H1 (cell line): ENCODE results near the gene RAB30. TPM values are rescaled to one million over a fixed set of nuclear protein-coding genes. Genes with fewer than 3 reads are reported as not detected.

Experiments used
- CTCF ChIA-PET: fragments of 300-600 bp; sonication (Branson Sonifier 250); formaldehyde crosslinking; loops from one replicate; lab custom pipeline; 2021; ENCODE audit not compliant: partially characterized antibody; lab: Charles Lee
- POLR2A ChIA-PET: fragments of 300-600 bp; sonication (Branson Sonifier 250); formaldehyde crosslinking; loops from one replicate; lab custom pipeline; 2021; ENCODE audit warnings: inconsistent platforms; ENCODE audit not compliant: partially characterized antibody; lab: Charles Lee
- DNase-seq, 2 experiments: peaks; one replicate each; pipeline versions ENCODE4 v3.0.0 to v3.0.0-alpha.2; 2010 to 2022; ENCODE audit warnings: low spot score in 2 of 2, low read depth in 1 of 2, mixed read lengths in 1 of 2
- FAIRE-seq: peaks from 2 replicates; lab custom pipeline; 2011; peaks lifted over from hg19 to GRCh38; lab: Jason Lieb, UNC
- H2AFZ ChIP-seq: 2 replicates; pipeline ENCODE4 v1.8.1; 2012; ENCODE audit warnings: low read length, inconsistent platforms
- H2AK5ac ChIP-seq: 2 replicates; pipeline ENCODE4 v1.6.1; 2013; ENCODE audit warnings: low read depth, low read length
- H2BK120ac ChIP-seq: replicated peaks from 2 replicates; pipeline ENCODE3; 2013; ENCODE audit warnings: low read depth, low read length, inconsistent platforms
- H2BK12ac ChIP-seq: 2 replicates; pipeline ENCODE4 v1.6.1; 2013; ENCODE audit warnings: low read depth, low read length
- H2BK15ac ChIP-seq: 2 replicates; pipeline ENCODE4 v1.6.1; 2013; ENCODE audit warnings: low read length
- H2BK20ac ChIP-seq: 2 replicates; pipeline ENCODE4 v1.6.1; 2013; ENCODE audit warnings: low read length
- H2BK5ac ChIP-seq: 2 replicates; pipeline ENCODE4 v1.6.1; 2013; ENCODE audit warnings: low read depth, low read length
- H3K14ac ChIP-seq: 2 replicates; pipeline ENCODE4 v1.6.1; 2013; ENCODE audit warnings: inconsistent platforms; ENCODE audit not compliant: insufficient read length
- H3K18ac ChIP-seq: 2 replicates; pipeline ENCODE4 v1.6.1; 2013; ENCODE audit warnings: low read length; ENCODE audit errors: extremely low read depth
- H3K23ac ChIP-seq: 2 replicates; pipeline ENCODE4 v1.6.1; 2013; ENCODE audit warnings: inconsistent platforms; ENCODE audit not compliant: insufficient read length
- H3K23me2 ChIP-seq: 2 replicates; pipeline ENCODE4 v1.6.1; 2013; ENCODE audit warnings: low read depth, low read length
- H3K27ac ChIP-seq: 2 replicates; pipeline ENCODE4 v1.6.1; 2011; ENCODE audit warnings: low read depth, low read length, inconsistent platforms
- H3K27me3 ChIP-seq, 4 experiments: replicated peaks in 1 of 4; 1 replicate in 1 of 4; 2 replicates in 3 of 4; pipeline versions ENCODE4 v1.6.1 to v1.8.1; 2011 to 2013; ENCODE audit warnings: low read length in 3 of 4, mild to moderate bottlenecking in 3 of 4, inconsistent platforms in 2 of 4, mixed read lengths in 2 of 4, moderate library complexity in 1 of 4; ENCODE audit not compliant: control insufficient read depth in 3 of 4, insufficient read depth in 3 of 4; ENCODE audit errors: extremely low read depth in 1 of 4
- H3K36me3 ChIP-seq, 4 experiments: 2 replicates each; pipeline versions ENCODE4 v1.6.1 to v1.8.1; 2011 to 2013; ENCODE audit warnings: mild to moderate bottlenecking in 4 of 4, low read length in 3 of 4, moderate library complexity in 2 of 4, control low read depth in 1 of 4, inconsistent platforms in 1 of 4; ENCODE audit not compliant: insufficient read depth in 4 of 4, control insufficient read depth in 2 of 4
- H3K4ac ChIP-seq: replicated peaks from 2 replicates; pipeline ENCODE3; 2013; ENCODE audit warnings: low read length, low read depth, mixed read lengths, inconsistent platforms; ENCODE audit not compliant: insufficient read length
- H3K4me1 ChIP-seq, 4 experiments: replicated peaks in 1 of 4; 1 replicate in 1 of 4; 2 replicates in 3 of 4; pipeline versions ENCODE4 v1.6.1 to v1.8.1; 2011 to 2013; ENCODE audit warnings: low read length in 3 of 4, inconsistent platforms in 2 of 4, mixed read lengths in 1 of 4; ENCODE audit not compliant: insufficient read depth in 4 of 4, control insufficient read depth in 3 of 4
- H3K4me2 ChIP-seq, 2 experiments: 2 replicates each; pipeline versions ENCODE4 v1.6.1 to v1.8.1; 2011 to 2013; ENCODE audit warnings: low read depth in 2 of 2, low read length in 2 of 2, control low read depth in 1 of 2, inconsistent platforms in 1 of 2, mild to moderate bottlenecking in 1 of 2; ENCODE audit not compliant: insufficient read depth in 1 of 2
- H3K4me3 ChIP-seq, 4 experiments: fragments of 200-600, 300-600 bp in 1 of 4; sonication (generic), shearing (Covaris generic), sonication (Bioruptor Twin) in 1 of 4; 2 replicates each; pipeline versions ENCODE4 v1.5.1 to v1.8.1; 2011 to 2016; ENCODE audit warnings: low read length in 4 of 4, low read depth in 3 of 4, control low read depth in 2 of 4, inconsistent platforms in 2 of 4, mild to moderate bottlenecking in 2 of 4, mixed read lengths in 1 of 4, moderate library complexity in 1 of 4; ENCODE audit not compliant: insufficient read depth in 2 of 4; ENCODE audit errors: extremely low read depth in 1 of 4
- H3K56ac ChIP-seq: replicated peaks from 2 replicates; pipeline ENCODE3; 2013; ENCODE audit warnings: low read depth, mild to moderate bottlenecking, mixed read lengths, low read length, inconsistent platforms; ENCODE audit not compliant: insufficient read length
- H3K79me1 ChIP-seq: 2 replicates; pipeline ENCODE4 v1.6.1; 2013; ENCODE audit warnings: low read depth, low read length, control low read depth
- H3K79me2 ChIP-seq, 2 experiments: 2 replicates each; pipeline versions ENCODE4 v1.6.1 to v1.8.1; 2012 to 2013; ENCODE audit warnings: low read length in 2 of 2, mild to moderate bottlenecking in 2 of 2, inconsistent platforms in 1 of 2; ENCODE audit not compliant: insufficient read depth in 2 of 2, control insufficient read depth in 1 of 2
- H3K9ac ChIP-seq, 4 experiments: replicated peaks in 1 of 4; 1 replicate in 1 of 4; 2 replicates in 3 of 4; pipeline versions ENCODE4 v1.6.1 to v1.8.1; 2011 to 2013; ENCODE audit warnings: low read depth in 3 of 4, low read length in 3 of 4, control low read depth in 2 of 4, mild to moderate bottlenecking in 2 of 4, moderate library complexity in 2 of 4, inconsistent platforms in 1 of 4; ENCODE audit errors: extremely low read depth in 1 of 4
- H3K9me3 ChIP-seq, 2 experiments: 2 replicates each; pipeline versions ENCODE4 v1.6.1 to v1.8.1; 2012 to 2013; ENCODE audit warnings: mild to moderate bottlenecking in 2 of 2, moderate library complexity in 2 of 2, control low read depth in 1 of 2, inconsistent platforms in 1 of 2, low read depth in 1 of 2, low read length in 1 of 2, mixed read lengths in 1 of 2; ENCODE audit not compliant: insufficient read depth in 2 of 2
- H4K20me1 ChIP-seq, 2 experiments: replicated peaks in 1 of 2; 2 replicates each; pipeline versions ENCODE3 to v1.8.1; 2011 to 2013; ENCODE audit warnings: inconsistent platforms in 2 of 2, low read length in 2 of 2, mild to moderate bottlenecking in 1 of 2; ENCODE audit not compliant: insufficient read depth in 2 of 2, control insufficient read depth in 1 of 2
- H4K5ac ChIP-seq: 2 replicates; pipeline ENCODE4 v1.6.1; 2013; ENCODE audit warnings: low read length, low read depth, mixed read lengths, inconsistent platforms; ENCODE audit not compliant: insufficient read length
- H4K8ac ChIP-seq: 2 replicates; pipeline ENCODE4 v1.8.0; 2013; ENCODE audit warnings: mild to moderate bottlenecking, moderate library complexity, low read length, inconsistent platforms; ENCODE audit not compliant: insufficient read depth; ENCODE audit errors: extremely low read depth
- H4K91ac ChIP-seq: replicated peaks from 2 replicates; pipeline ENCODE3; 2013; ENCODE audit warnings: low read length, mixed read lengths, inconsistent platforms; ENCODE audit not compliant: insufficient read length
- CHD1 ChIP-seq: IDR thresholded peaks from 2 replicates; pipeline ENCODE4 v1.6.1; 2012; ENCODE audit warnings: low read depth, low read length, improper control_type of control experiment
- CTBP2 ChIP-seq: IDR thresholded peaks from 2 replicates; pipeline ENCODE4 v1.7.0; 2011; ENCODE audit warnings: borderline replicate concordance, mild to moderate bottlenecking, moderate library complexity, mixed read lengths, low read length; ENCODE audit not compliant: insufficient read depth, insufficient read length
- GTF2F1 ChIP-seq: IDR thresholded peaks from 2 replicates; pipeline ENCODE4 v1.6.1; 2012; ENCODE audit warnings: low read depth, low read length, improper control_type of control experiment, borderline replicate concordance
- MAX ChIP-seq: IDR thresholded peaks from 2 replicates; pipeline ENCODE4 v1.6.1; 2012; ENCODE audit warnings: inconsistent platforms
- NANOG ChIP-seq: IDR thresholded peaks from 2 replicates; pipeline ENCODE4 v1.6.1; 2011; ENCODE audit warnings: low read length, low read depth, mild to moderate bottlenecking, inconsistent platforms; ENCODE audit not compliant: insufficient read depth, poor library complexity, severe bottlenecking
- POU5F1 ChIP-seq: IDR thresholded peaks from 2 replicates; pipeline ENCODE4 v1.6.1; 2011; ENCODE audit warnings: low read depth, mild to moderate bottlenecking, low read length, moderate library complexity
- RXRA ChIP-seq: IDR thresholded peaks from 2 replicates; pipeline ENCODE4 v1.6.1; 2011; ENCODE audit warnings: low read depth, mild to moderate bottlenecking, low read length, moderate library complexity; ENCODE audit not compliant: insufficient read depth
- SIRT6 ChIP-seq: IDR thresholded peaks from one replicate; pipeline ENCODE4 v1.7.1; 2012; ENCODE audit warnings: low read length, inconsistent platforms
- WGBS, 2 experiments: shearing (Covaris generic) in 1 of 2; methylation state at CpG; one replicate each; pipeline versions ENCODE4 v1.1.6 to v1.1.7; 2013 to 2015; ENCODE audit warnings: low lambda C conversion rate in 2 of 2, mixed read lengths in 2 of 2, inconsistent platforms in 1 of 2, low coverage in 1 of 2, missing lambda C conversion rate in 1 of 2; ENCODE audit not compliant: insufficient replicate concordance in 2 of 2, insufficient coverage in 1 of 2, insufficient read length in 1 of 2; ENCODE audit errors: extremely low coverage in 1 of 2, missing lambda C conversion rate in 1 of 2; 5-methylcytosine and 5-hydroxymethylcytosine counted together
- polyA plus RNA-seq, 7 experiments: library from polyadenylated mRNA; depleted of rRNA in 3 of 7; stranded (reverse) in 5 of 7; unstranded in 2 of 7; fragments of >200 nt in 5 of 7; fragments of 200-250 nt in 2 of 7; gene quantifications; 1 replicate in 5 of 7; 2 replicates in 1 of 7; 4 replicates in 1 of 7; pipeline versions ENCODE4 v1.2.1 to v1.2.3, GENCODE V29; 2011 to 2013; ENCODE audit warnings: missing spikeins in 2 of 7, mixed read lengths in 2 of 7
- total RNA-seq: library from RNA; stranded (reverse); fragmentation: NEBNext Ultra II Directional; extraction: Animal tissue kit (Norgen Biotek cat#: 25700); gene quantifications from 2 replicates; pipeline ENCODE4 v1.2.1, GENCODE V29; 2021

RAB30 gene
- total and polyA plus RNA-seq, 2 of the 8 experiments (the other 6 are each of a cell fraction or from before 2014, with no cell fraction given) = 1.6 to 11.7 TPM

DNA sequence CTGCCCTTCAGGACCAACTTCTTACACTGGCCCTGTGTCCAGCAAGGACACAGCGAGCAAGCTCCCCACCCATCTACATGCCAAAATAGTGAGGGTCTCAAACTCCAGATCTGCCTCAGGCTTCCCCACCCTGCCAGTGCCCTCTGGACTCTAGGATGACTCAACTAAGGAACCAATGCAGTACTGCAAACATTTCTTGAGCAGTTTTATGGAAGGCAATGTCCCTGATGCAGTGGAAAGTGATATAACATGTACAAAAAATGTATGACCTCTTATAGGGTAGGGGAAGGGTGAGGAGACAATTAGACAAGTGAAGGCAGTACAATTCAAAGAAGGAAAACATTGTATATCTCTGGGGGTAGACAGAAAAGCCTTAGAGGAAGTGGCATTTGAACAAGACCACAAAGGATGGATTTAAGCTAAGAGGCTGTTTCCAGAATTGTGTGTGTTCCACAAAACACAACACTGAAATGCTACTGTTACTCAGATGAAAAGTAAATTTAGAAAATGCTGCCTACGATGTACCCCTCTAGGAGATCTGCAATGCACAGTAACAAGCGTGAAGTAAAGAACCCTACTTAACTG lies 47.3 kb downstream of the RAB30 start:
- Histone ChIP-seq H3K79me1 (no peaks in the 10 kb centered on the region), H3K56ac (no peak overlapping the region), H2AFZ (no peak overlapping the region), H3K4me1 (peaks cover 0 to 9% (median 7%) of the 10 kb centered on the region in 4 experiments; a peak in 4 of 7 replicates), H3K27ac (no peak overlapping the region), H4K91ac (no peak overlapping the region), H2BK120ac (no peak overlapping the region), H2BK5ac (no peak overlapping the region), H3K23me2 (no peaks in the 10 kb centered on the region), H2BK15ac (no peak overlapping the region), H4K5ac (no peak overlapping the region), H3K4me2 (no peak overlapping the region), H3K14ac (no peak overlapping the region), H3K36me3 (no peaks in the 10 kb centered on the region), H4K20me1 (peaks cover 0 to 2% of the 10 kb centered on the region in 2 experiments), H3K27me3 (no peaks in the 10 kb centered on the region), H4K8ac (no peak overlapping the region), H2AK5ac (no peak overlapping the region), H3K4me3 (no peak overlapping the region), H3K9ac (no peak overlapping the region), H3K4ac (no peak overlapping the region), H3K18ac (no peak overlapping the region), H2BK12ac (no peak overlapping the region), H2BK20ac (no peak overlapping the region), H3K23ac (no peak overlapping the region), H3K9me3 (no peaks in the 10 kb centered on the region), H3K79me2 (no peaks in the 10 kb centered on the region; a peak in 1 of 4 replicates)
- POLR2A ChIA-PET = no interaction called here
- DNase-seq (no peak), FAIRE-seq (no peak)
- TF ChIP-seq GTF2F1 (no peak), RXRA (no peak), CHD1 (no peak), CTBP2 (no peak), SIRT6 (no peak), POU5F1 (no peak), NANOG (no peak), MAX (no peak)
- 90% methylated on average over 3 of the region's 3 CpGs; no CpG with 5 or more reads in 1 of the 2 experiments for WGBS, 2 experiments
- CTCF ChIA-PET = interaction anchor here (0.9 kb wide), 1 partner anchor 93 kb away, joined by 3 read pairs; no protein-coding TSS in a partner anchor
